ENCODE results near the gene PLK2.
A peak's percentile ranks its signal among the peaks of the same experiment; 100 is the strongest.

PLK2 gene

DNA sequence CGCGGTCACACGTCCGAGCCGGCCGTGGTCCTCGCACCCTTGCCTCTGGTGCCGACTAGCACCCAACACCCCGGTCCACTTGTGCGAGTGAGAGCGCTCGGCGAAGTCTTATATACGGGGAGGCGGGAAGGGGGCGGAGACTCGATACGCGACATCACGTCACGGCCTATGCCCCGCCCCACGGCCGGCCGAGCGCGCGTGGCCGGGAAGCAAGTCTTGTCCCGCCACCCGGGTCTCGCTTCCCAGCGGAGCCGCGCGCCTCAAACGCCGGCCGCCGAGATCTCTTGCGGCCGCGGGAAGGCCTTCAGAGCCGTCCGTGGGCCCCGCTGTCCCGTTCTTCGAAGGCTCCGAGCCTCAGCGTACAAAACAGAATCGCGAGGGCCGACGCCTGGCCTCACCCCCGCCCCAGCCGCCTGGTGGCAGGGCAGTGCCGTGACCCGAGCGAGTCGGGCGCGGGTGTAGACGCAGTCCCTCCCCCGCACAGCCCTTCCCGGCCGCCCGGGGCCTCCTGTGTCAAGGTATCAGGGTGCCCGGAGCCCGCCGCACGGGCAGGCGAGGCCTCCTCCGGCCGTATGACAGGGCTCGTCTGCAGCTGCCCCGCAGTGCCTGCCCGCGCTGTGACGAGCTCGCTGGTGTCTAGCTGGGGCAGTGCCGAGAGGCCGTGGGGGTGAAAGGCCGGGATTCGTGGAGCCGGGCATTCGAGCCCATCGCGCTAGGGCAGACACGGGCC is at the start of gene PLK2:
Gene PLK2, minus strand, starts transcription at position 85 of the 730 bp plus-strand sequence. CDS start 127 bp downstream, outside the sequence.
- peak; percentile 90 for DNase-seq (ENCODE audit: low spot score)

DNA sequence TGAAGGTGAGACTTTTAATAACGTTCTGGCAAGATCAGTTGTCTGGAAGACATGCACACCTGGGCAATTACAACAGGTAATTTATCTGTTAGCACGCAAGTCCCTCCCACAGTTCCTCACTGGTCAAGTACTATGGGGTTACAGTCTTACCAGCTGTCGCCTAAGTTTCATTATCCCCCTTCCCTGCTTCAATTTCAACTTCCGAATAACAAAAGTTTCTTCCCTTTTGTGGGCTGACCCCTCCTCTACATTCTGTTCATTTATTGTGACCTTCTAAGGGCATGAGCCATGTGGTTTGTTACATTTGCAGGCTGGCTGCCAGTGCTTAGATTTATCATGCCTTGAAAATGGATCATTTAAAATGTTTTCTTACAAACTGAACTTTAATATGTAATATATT is 47.8 kb upstream of the PLK2 start:
- no peak for DNase-seq (ENCODE audit: low spot score)

DNA sequence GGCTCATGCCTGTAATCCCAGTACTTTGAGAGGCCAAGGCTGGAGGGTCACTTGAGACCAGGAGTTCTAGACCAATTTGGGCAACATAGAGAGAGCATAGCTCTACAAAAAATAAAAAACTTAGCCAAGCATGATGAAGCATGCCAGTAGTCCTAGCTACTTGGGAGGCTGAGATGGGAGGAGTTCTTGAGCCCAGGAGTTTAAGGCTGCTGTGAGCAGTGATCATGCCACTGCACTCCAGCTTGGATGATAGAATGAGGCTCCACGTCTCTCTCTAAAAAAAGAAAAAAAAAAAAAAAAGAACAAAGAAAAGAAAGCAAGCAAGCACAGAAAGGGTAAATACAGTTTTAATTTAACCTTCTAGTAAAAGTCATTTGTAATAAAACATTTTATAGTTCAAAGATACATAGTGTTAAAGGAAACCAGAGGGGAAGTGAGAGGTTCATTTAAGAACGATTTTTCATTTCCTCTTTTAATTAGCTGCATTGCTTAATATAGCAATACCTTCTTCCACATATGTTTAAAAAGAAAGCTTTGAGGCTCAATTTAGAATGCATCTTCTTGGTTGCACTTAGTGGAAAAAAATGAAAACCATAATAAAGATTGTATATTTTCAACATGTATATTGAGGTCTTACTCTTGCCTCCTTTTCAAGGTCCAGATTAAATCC is 46.2 kb upstream of the PLK2 start:
- DNase-seq (ENCODE audit: low spot score) = no peak

DNA sequence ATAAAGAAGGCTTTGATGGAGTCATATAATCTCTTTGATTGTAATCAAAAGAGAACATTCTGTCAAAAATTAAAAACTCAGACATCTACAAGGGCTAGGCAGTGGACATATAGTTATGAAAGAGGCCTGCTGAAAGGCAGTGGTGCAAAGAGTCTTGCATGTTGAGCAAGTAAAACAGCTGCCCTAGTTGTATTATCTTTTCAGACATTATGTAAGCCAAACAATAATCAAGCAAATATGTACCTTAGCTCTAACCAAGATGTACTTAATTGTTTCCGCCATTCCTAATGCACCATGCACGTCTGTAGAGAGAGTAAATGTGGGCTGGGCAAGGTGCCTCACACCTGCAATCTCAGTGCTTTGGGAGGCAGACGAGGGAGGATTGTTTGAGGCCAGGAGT is 45.6 kb upstream of the PLK2 start:
- no peak for DNase-seq (ENCODE audit: low spot score)

DNA sequence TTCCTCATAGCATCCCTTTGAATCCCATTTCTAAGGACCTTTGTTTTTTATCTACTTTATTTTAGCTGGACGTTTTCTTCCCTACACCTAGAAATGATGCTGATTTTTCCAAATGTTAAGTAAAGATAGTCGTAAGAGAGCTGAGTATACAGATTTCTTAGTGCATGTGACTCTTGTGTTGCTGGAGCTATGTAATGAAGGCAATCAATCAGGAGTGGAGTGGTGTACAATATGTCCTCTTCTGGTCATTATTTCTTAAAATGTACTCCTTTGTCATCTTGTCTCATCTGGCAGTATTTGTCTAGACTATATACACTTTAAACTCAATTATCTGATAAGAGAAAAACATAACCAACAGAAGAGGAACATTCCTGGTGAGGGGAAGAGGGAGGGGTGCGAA is 44.9 kb upstream of the PLK2 start:
- no peak for DNase-seq (ENCODE audit: low spot score)

DNA sequence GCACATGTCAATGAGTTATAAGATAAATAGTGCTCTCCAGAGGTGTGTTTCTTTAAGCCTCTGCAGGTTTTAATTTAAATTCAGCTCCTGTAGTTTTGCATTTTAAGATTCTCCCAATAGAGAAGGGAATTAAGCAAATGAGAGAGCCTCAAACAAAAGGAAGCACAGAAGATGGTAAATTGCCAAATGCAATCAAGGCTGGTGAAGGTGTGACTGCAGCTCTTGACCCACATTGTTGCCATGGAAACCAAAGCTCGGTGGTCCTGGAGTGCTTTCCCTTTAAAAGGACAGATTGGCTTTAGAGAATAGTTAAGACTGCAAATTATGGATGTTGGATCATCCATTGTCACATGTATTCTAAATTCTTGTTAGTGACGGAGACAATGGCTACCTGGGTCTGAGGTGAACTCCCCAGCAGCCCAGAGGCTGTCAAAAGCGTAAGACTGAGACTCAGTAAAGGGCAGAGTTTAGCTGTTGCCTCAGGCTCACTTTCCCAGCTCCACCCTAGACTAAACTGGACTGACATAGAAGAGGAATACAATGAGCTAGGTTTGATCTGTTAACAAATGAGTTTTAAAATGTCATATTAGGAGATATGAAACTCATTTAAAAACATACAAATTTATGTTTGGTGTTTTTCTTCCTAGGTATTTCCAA is 43.6 kb upstream of the PLK2 start:
- no peak for DNase-seq (ENCODE audit: low spot score)

DNA sequence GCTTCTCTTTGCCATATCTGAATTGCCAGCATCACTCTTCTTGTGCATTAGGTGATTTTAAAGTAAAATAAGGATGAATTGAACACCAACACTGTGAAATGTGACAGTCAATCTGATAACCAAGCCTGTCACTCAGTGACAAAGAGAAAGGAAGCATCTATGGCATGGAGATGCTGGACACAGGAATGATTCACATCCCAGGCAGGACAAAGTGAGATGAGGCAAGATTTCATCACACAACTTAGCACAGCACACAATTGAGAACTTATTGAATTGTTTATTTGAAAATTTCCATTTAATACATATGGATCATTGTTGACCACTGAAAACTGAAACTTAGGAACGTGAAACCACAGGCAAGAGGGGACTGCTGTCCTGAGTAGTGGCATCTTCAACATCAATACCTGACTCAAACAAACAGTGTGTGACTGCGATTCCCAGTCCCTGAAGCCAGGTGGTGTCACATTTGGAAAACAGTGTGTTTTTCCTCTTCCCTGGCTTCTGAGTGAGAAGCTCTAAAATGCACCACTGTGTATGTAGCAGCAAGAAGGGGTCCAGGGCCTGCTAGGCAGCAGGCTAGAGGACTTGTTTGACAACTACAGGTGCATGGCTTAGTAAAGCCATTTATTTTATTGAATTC is 42.0 kb upstream of the PLK2 start:
- no peak for DNase-seq (ENCODE audit: low spot score)

DNA sequence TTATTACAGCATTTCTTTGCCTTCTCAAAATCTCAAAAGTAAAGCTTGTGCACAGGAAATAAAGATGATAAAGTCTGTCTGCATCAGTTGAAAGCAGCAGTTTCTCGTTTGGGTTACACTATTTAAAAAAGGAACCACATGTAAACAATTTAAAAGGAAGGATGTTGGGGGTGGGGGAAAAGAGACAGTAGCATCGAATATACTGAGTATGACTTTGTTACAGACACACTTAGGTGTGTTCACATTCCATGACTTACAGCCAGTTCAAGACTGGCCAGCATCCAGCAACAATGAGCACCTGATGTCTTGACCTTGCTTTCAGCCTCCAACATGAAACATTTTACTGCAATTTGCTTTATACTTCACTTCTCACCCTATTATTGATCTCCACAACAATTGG is 40.1 kb upstream of the PLK2 start:
- no peak for DNase-seq (ENCODE audit: low spot score)

DNA sequence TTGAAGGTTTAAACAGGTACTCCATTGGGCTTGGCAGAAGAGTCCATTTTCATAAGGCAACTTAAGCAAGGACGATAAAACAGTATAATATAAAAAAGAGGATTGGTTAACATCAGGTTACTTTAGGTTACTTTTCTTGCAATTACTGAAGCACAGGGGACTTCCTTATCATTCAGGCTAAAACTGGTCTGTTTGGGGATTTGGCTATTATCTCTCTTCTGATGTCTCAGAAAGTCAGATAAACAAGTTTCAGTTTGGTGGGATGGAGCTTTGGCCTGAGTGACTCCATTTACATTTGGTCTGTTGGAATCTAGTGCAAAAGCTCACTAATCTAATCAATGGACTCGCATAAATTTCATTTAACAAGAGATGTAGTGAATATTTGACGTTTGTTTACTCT is 39.3 kb upstream of the PLK2 start:
- no peak for DNase-seq (ENCODE audit: low spot score)

DNA sequence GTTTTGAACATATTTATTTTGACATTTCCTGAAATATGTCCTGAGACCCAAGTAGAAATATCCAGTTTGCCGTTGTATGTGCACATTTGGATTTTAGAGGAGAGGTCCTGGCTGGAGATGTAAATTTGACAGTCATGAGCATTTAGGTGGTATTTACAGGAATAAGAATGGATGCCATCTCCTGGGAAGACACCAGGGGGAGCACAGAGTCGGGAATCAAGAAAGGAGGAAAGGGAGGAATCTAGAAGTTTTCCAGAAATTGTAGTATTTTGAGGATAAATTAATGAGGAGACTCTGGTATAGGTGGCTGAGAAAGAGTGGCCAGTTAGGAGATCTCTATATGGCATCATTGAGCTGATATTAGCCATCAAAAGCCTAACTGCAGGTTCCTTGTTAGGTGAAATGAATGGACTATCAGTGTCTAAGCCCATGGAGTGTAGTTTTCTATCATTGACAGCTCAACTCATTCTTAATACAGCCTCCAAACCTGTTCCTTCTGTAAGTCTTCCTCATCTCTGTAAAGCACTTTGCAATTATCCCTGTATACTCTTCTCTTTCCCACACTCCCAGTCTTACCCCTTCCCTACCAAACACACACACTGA is 38.6 kb upstream of the PLK2 start:
- peak; percentile 11 for DNase-seq (ENCODE audit: low spot score)

DNA sequence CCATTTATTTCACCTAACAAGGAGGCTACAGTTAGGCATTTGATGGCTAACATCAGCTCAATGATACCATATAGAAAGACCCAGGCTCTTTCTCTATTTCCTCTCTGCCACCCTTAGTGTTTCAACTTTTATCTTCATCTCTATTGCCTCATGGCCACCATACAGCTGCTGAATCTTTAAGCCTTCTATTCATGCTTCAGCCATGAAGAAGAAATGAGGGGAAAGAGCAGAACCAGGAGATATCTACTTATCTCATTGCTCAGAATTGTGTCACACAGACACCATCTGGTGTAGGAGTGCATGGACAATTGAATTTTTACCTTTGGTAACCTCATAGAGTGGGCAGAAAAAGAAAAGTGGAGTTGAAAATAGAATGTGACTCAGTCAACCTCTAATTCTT is 38.0 kb upstream of the PLK2 start:
- no peak for DNase-seq (ENCODE audit: low spot score)

DNA sequence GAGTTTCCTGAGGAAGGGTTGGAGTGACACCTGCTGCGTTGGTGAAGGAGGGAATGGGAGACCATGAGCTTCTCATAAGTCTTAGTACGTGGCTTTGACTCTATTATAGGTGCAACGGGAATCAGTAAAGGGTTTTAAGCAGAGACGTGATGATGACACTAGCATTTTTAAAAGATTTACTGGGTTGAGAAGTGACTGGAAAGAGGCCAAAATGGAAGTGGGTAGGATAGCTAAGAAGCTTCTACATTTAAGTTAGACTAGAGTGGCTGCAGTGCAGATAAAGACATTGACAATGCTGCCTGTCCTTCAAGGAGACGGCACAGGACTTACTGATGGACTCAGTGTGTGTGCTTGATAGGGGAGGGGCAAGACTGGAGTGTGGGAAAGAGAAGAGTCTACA is 37.5 kb upstream of the PLK2 start:
- no peak for DNase-seq (ENCODE audit: low spot score)

DNA sequence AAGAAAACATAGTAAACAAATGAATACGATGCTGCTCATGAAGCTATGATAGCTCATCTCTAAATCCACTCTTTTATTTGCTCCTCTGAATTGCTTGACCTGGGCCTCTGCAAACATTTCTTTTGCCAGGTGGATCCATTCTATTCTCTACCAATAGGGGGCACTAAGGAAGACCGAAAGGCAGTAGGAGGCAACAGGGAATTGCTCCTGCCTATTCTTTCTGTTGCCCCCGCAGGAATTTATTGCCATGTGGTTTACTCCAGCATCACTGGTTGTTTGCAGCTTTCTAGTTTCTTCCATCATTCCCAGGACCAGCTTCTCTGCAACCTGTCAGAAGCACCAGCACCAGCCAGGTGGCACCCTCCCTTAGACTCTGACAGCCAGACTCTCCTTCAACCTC is 36.6 kb upstream of the PLK2 start:
- no peak for DNase-seq (ENCODE audit: low spot score)

DNA sequence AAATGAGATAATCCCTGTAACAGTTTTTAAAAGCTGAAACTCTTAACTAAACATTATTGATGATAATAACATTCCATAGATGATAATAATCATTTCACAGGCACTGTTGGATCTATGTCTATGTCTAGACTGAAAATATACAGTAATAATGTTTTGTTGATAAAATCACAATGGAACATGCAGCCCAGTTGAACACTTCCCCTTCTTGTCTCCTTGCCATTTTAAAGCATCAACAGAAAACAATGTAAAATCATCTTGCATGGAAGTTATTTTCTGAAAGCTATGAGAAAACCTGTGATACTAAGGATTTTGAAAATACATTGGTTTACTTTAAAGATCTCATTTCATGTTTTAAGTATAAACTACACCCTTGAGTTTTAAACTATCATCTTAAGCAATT is 33.3 kb upstream of the PLK2 start:
- no peak for DNase-seq (ENCODE audit: low spot score)

DNA sequence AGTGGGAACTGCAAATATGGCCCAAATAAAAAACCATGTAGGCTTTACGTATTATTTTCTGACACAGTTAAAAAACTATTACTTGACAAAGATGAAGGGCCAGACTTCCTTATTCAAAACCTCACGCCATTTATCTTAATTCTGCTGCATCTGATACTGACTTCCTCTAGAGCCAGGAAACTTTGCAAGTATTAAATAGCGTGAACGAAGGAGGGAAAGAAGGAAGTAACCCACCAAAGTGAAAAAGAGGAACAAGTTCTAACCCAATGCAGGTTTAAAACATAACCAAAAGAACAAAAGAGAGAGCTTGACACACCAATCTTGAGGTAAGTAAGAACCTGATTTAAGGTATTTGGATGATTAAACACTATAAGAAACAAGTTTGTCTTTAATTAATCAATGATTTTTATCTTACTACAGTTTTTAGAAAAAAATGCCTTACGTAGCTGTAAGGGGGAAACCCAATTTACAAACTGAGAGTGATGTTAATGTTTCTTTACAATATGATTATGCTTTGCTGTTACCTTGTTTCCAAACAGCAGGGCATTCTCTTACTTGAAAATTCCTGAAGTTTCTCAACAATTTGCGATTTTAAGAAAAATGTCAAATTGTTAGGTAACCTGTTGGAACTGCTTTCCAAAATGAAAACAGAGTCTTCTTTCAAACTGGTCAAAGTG is 31.5 kb upstream of the PLK2 start, which contains the start of gene GAPT:
Gene GAPT, plus strand, starts transcription at position 220 of the 677 bp plus-strand sequence. CDS start 3,102 bp downstream, outside the sequence.
- no peak for DNase-seq (ENCODE audit: low spot score)

DNA sequence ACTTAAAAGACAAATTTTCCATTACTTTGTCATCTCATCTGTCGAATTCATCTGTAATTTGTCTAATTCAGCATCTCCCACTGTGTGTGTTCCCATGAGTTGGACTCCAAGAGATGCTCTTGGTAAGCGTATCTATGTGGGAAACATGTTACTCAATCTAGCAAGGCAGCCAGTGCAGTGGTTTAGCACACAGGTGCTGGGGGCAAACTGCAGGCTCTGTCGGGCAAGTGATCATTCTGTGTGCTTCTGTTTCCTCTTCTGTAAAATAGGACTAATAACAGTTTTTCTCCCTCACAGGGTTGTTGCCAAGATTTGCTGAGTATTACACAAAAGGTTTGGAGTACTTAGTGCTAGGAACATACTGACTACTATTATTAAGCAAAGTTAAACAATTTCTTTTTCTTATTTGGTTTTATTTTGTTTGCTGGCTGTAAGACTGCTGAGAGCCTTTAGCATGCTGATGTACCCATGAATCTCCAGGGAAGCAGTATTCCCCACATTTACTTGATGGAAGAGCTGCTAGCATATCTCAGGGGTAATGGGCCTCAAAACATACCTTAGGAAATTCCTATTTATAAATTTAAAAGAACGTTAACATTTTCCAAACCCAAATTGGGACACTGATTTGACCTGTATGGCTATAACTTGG is 30.6 kb upstream of the PLK2 start:
- DNase-seq (ENCODE audit: low spot score) = no peak

DNA sequence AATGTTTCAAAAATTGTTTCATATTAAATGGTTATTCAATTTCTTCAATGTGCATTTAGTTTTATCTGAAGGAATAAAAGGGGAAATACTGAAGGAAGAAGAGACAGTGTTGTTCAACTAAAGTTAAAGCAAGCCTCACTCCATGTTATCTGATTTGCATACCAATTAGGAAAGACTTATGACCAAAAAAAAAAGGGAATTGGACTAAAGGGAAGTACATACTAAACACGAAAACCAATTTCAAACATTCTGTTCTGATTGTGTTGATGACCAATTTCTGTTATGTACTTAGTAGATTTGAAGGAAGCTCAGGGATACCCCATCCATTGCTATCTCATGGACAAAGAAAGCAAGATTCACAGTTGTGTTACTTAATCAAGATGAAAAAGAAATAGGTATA is 26.4 kb upstream of the PLK2 start:
- no peak for DNase-seq (ENCODE audit: low spot score)

DNA sequence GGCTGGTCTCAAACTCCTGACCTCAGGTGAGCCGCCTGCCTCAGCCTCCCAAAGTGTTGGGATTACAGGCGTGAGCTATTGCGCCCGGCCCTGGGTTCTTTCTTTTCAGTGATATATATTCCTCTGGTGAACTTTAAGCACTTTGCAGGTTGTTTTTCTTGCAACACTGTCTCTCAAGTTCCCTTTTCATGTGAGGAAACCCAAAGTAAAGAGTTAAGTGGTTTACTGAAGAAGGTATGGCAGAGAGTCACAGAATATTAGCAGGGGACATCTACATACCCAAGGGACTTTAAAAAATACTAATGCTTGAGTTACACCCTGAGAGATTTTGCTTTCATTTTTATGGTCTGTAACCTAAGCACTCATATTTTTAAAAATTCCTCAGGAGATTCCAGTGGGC is 24.6 kb upstream of the PLK2 start:
- no peak for DNase-seq (ENCODE audit: low spot score)

DNA sequence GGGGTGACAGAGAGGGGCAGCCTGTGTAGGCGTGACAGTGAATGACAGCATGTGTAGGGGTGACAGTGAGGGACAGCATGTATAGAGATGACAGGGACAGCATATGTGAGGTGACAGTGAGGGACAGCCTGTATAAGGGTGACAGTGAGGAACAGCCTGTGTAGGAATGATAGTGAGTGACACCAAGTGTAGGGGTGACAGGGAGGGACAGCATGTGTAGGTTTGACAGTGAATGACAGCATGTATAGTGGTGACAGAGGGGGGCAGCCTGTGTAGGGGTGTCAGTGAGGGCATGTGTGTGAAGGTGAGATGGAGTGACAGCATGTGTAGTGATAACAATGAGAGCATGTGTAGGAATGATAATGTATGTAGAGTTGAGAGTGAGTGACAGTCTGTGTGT is 22.6 kb upstream of the PLK2 start:
- DNase-seq (ENCODE audit: low spot score) = no peak

DNA sequence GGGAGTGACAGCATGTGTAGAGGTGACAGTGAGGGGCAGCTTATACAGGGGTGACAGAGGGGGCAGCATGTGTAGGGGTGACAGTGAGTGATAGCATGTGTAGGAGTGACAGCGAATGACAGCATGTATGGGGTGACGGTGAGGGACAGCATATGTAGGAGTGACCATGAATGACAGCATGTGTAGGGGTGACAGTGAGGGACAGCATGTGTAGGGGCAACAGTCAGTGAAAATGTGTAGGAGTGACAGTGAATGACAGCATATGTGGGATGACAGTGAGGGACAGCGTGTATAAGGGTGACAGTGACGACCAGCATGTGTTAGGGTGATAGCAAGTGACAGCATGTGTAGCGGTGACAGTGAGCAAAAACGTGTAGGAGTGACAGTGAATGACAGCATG is 21.9 kb upstream of the PLK2 start:
- no peak for DNase-seq (ENCODE audit: low spot score)

DNA sequence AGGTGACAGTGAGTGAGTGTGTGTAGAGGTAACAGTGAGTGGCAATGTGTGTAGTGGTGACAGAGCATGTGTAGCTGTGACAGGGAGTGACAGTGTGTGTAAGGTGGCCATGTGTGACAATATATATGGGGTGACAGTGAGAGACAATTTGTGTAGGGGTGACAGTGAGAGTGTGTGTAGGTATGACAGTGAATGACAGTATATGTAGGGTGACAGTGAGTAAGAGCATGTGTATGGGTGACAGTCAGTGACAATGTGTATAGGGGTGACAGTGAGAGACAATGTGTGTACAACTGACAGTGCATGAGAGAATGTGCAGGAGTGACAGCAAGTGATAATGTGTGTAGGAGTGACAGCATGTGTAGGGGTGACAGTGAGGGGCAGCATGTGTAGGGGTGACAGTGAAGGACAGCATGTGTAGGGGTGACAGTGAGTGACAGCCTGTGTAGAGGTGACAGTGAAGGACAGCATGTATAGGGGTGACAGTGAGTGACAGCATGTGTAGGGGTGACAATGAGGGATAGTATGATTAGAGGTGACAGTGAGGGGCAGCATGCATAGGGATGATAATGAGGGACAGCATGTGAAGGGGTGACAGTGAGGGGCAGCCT is 21.3 kb upstream of the PLK2 start:
- DNase-seq (ENCODE audit: low spot score) = no peak
